ENCODE data around the gene IL3RA.

GRCh38 chrX:1336948-1337779 is 579 bp downstream of the IL3RA start:
- no peak for TF ChIP-seq CTCF (conservative IDR thresholded peaks at IDR 0.05; ENCODE audit: low read length)
- no peak for TF ChIP-seq EZH2phosphoT487 (IDR thresholded peaks at IDR 0.05; ENCODE audit: borderline replicate concordance, low read depth, low read length)

All from OCI-LY7 (cell line).